ENCODE measurements around the gene DDX41.

The DDX41 gene

GRCh38 chr5:177474846-177475562, 41.8 kb downstream of the DDX41 start:
- Histone ChIP-seq H3K9me3 (ENCODE audit: control insufficient read depth, low read length) (no peaks in the 10 kb centered on the region), H3K27me3 (ENCODE audit: control insufficient read depth, insufficient read depth, low read length, poor library complexity, severe bottlenecking) (no peaks in the 10 kb centered on the region), H3K4me1 (ENCODE audit: control insufficient read depth, insufficient read depth, low read length) (peaks cover 33% of the 10 kb centered on the region), H3K4me3 (ENCODE audit: insufficient read depth, low read depth, low read length) (no peak overlapping the region), H3K36me3 (ENCODE audit: control insufficient read depth, insufficient read depth, low read length) (no peaks in the 10 kb centered on the region), H3K27ac (ENCODE audit: insufficient read depth, low read depth, low read length, poor library complexity, severe bottlenecking) (no peak overlapping the region)
- 57 to 66% methylated on average over 4 of the region's 4 CpGs for WGBS, 2 experiments

DNA sequence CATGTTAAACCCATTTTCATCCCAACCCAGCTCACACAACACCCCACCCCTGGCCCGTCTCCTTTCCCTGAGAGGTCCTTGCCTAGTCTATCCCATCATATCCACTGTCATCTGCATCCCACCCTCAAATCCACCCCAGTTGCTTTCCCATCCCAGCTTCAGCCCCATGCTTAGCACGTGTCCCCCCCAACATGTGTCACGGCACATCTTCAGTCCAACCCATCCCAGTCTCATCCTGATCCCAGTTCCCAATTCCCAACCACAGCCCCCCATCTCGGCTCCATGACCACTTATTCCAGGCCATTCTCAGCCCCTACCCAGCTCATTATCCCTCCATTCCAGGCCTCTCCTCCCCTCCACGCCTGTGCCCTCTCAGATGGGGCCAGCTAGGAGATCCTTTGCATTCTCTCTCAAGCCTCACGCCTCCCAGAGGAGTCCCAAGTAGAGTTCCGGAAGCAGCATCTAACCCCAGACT, 42.7 kb downstream of the DDX41 start:
- Histone ChIP-seq H3K4me3 (ENCODE audit: insufficient read depth, low read depth, low read length) (no peak overlapping the region), H3K27me3 (ENCODE audit: control insufficient read depth, insufficient read depth, low read length, poor library complexity, severe bottlenecking) (no peaks in the 10 kb centered on the region), H3K4me1 (ENCODE audit: control insufficient read depth, insufficient read depth, low read length) (peaks cover 41% of the 10 kb centered on the region), H3K27ac (ENCODE audit: insufficient read depth, low read depth, low read length, poor library complexity, severe bottlenecking) (no peak overlapping the region), H3K36me3 (ENCODE audit: control insufficient read depth, insufficient read depth, low read length) (no peaks in the 10 kb centered on the region), H3K9me3 (ENCODE audit: control insufficient read depth, low read length) (no peaks in the 10 kb centered on the region)
- 51 to 54% methylated on average over 7 of the region's 7 CpGs for WGBS, 2 experiments

DNA sequence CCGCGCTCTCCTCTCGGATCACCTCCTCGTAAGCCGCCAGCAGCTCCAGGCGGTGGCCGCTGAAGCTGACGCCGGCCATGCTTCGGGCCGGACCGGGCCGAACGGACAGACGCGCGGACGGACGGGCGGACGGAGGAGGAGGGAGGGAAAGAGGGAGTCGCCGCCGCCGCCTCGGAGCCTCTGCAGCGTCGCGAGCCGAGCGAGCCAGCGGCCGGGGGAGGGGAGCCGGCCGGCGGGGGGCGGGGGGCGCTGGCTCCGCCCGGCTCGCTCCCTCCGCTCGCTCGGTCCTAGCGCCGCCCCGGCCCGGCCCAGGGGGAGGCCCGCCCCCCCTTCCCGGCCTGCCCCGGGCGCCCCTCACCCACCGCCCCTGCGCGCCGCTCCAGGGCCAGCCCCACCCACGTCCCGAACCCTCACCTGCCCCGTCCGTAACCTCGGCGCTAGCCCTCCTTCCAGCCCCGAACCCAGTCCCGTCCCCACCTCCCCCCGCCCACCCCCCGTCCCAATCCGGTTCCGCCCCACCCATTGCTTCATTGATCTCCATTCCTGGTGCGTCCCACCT, 43.2 kb downstream of the DDX41 start, which contains the start of gene DBN1:
Gene DBN1 (minus strand): TSS at position 192 of the 559 bp plus-strand sequence. CDS start 113 bp downstream, at position 79.
- Histone ChIP-seq H3K27ac (ENCODE audit: insufficient read depth, low read depth, low read length, poor library complexity, severe bottlenecking) (peak within 1 kb of the TSS; percentile 95), H3K4me1 (ENCODE audit: control insufficient read depth, insufficient read depth, low read length) (peaks cover 41% of the 10 kb centered on the region), H3K36me3 (ENCODE audit: control insufficient read depth, insufficient read depth, low read length) (no peaks in the 10 kb centered on the region), H3K4me3 (ENCODE audit: insufficient read depth, low read depth, low read length) (peak within 1 kb of the TSS; percentile 95), H3K9me3 (ENCODE audit: control insufficient read depth, low read length) (no peaks in the 10 kb centered on the region), H3K27me3 (ENCODE audit: control insufficient read depth, insufficient read depth, low read length, poor library complexity, severe bottlenecking) (no peaks in the 10 kb centered on the region)
- WGBS, 2 experiments: 0% methylated on average over 59 to 67 of the region's 69 CpGs

- H3K4me1 ChIP-seq (ENCODE audit: control insufficient read depth, insufficient read depth, low read length): peaks cover 41% of the 10 kb centered on the region
- H3K9me3 ChIP-seq (ENCODE audit: control insufficient read depth, low read length): no peaks in the 10 kb centered on the region
- no peaks in the 10 kb centered on the region for H3K27me3 ChIP-seq (ENCODE audit: control insufficient read depth, insufficient read depth, low read length, poor library complexity, severe bottlenecking)
- H3K4me3 ChIP-seq (ENCODE audit: insufficient read depth, low read depth, low read length): peak overlapping the region; percentile 95
- peak overlapping the region; percentile 95 for H3K27ac ChIP-seq (ENCODE audit: insufficient read depth, low read depth, low read length, poor library complexity, severe bottlenecking)
- H3K36me3 ChIP-seq (ENCODE audit: control insufficient read depth, insufficient read depth, low read length): peaks cover 6% of the 10 kb centered on the region
- 0% methylated on average over 93 of the region's 93 CpGs for WGBS, 2 experiments
These were observed 44.0 kb downstream of the DDX41 start for GRCh38 chr5:177472460-177473442.

DNA sequence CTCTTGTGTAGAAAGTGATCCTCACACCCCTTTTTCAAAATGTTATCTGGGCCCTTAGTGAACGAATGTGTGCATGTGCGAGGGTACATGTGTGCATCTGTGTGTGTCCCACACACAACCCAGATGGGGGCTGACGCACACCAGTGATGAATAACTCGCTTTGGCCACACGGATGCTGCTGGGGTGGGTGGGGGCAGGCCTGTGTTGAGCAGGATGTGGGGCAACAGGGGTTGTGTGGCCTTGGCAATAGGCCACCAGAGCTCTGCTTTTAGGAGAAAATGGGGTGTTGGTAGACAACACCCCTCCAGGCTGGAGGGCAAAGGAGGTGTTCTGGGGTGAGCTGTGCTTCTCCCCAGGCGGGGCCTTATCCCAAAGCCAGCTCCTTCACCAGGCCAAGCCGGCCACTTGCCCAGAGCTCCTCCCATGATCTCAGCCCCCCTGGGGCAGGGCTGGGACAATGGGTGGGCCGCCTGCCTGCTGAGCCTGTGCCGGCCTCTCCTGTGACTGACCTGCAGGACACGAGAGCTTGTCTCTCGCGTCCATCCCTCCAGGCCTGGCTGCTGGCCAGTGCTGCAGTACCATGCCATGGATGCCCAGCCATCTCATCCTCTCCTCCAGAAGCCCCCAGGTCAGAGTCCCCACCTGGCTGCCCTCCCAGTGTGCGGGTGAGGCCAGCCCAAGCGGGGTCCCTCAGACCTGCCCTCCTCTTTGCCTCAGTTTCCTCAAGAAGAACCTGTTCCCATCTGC, 45.0 kb downstream of the DDX41 start:
- no peaks in the 10 kb centered on the region for H3K27me3 ChIP-seq (ENCODE audit: control insufficient read depth, insufficient read depth, low read length, poor library complexity, severe bottlenecking)
- H3K4me3 ChIP-seq (ENCODE audit: insufficient read depth, low read depth, low read length): peak overlapping the region; percentile 95
- H3K36me3 ChIP-seq (ENCODE audit: control insufficient read depth, insufficient read depth, low read length): peaks cover 15% of the 10 kb centered on the region
- H3K4me1 ChIP-seq (ENCODE audit: control insufficient read depth, insufficient read depth, low read length): peaks cover 41% of the 10 kb centered on the region
- peak overlapping the region; percentile 95 for H3K27ac ChIP-seq (ENCODE audit: insufficient read depth, low read depth, low read length, poor library complexity, severe bottlenecking)
- H3K9me3 ChIP-seq (ENCODE audit: control insufficient read depth, low read length): no peaks in the 10 kb centered on the region
- 51 to 53% methylated on average over 14 of the region's 14 CpGs for WGBS, 2 experiments

GRCh38 chr5:177470759-177471536, 45.8 kb downstream of the DDX41 start:
- Histone ChIP-seq H3K27ac (ENCODE audit: insufficient read depth, low read depth, low read length, poor library complexity, severe bottlenecking) (peak overlapping the region; percentile 89), H3K4me3 (ENCODE audit: insufficient read depth, low read depth, low read length) (peak overlapping the region; percentile 95), H3K9me3 (ENCODE audit: control insufficient read depth, low read length) (no peaks in the 10 kb centered on the region), H3K27me3 (ENCODE audit: control insufficient read depth, insufficient read depth, low read length, poor library complexity, severe bottlenecking) (no peaks in the 10 kb centered on the region), H3K36me3 (ENCODE audit: control insufficient read depth, insufficient read depth, low read length) (peaks cover 24% of the 10 kb centered on the region), H3K4me1 (ENCODE audit: control insufficient read depth, insufficient read depth, low read length) (peaks cover 41% of the 10 kb centered on the region)
- 91 to 94% methylated on average over 10 of the region's 10 CpGs for WGBS, 2 experiments

GRCh38 chr5:177469750-177470525, 46.8 kb downstream of the DDX41 start:
- peaks cover 39% of the 10 kb centered on the region for H3K4me1 ChIP-seq (ENCODE audit: control insufficient read depth, insufficient read depth, low read length)
- peaks cover 34% of the 10 kb centered on the region for H3K36me3 ChIP-seq (ENCODE audit: control insufficient read depth, insufficient read depth, low read length)
- H3K27ac ChIP-seq (ENCODE audit: insufficient read depth, low read depth, low read length, poor library complexity, severe bottlenecking): peak overlapping the region; percentile 89
- no peaks in the 10 kb centered on the region for H3K9me3 ChIP-seq (ENCODE audit: control insufficient read depth, low read length)
- H3K4me3 ChIP-seq (ENCODE audit: insufficient read depth, low read depth, low read length): peak overlapping the region; percentile 11
- H3K27me3 ChIP-seq (ENCODE audit: control insufficient read depth, insufficient read depth, low read length, poor library complexity, severe bottlenecking): no peaks in the 10 kb centered on the region
- 71 to 77% methylated on average over 7 to 8 of the region's 8 CpGs for WGBS, 2 experiments

- WGBS, 2 experiments: 52 to 60% methylated on average over 24 of the region's 25 CpGs
- H3K4me1 ChIP-seq (ENCODE audit: control insufficient read depth, insufficient read depth, low read length): peaks cover 32% of the 10 kb centered on the region
- no peaks in the 10 kb centered on the region for H3K9me3 ChIP-seq (ENCODE audit: control insufficient read depth, low read length)
- H3K4me3 ChIP-seq (ENCODE audit: insufficient read depth, low read depth, low read length): peak overlapping the region; percentile 11
- peak overlapping the region; percentile 89 for H3K27ac ChIP-seq (ENCODE audit: insufficient read depth, low read depth, low read length, poor library complexity, severe bottlenecking)
- H3K36me3 ChIP-seq (ENCODE audit: control insufficient read depth, insufficient read depth, low read length): peaks cover 34% of the 10 kb centered on the region
- no peaks in the 10 kb centered on the region for H3K27me3 ChIP-seq (ENCODE audit: control insufficient read depth, insufficient read depth, low read length, poor library complexity, severe bottlenecking)
These were observed 47.8 kb downstream of the DDX41 start for GRCh38 chr5:177468685-177469628.

All from ectodermal cell (in vitro differentiated cells).